HepG2 (cell line): Measurements from ENCODE around the gene SAA4. TPM values are rescaled to one million over a fixed set of nuclear protein-coding genes. Genes with fewer than 3 reads are reported as not detected.

ENCODE experiments used
- ATAC-seq: fragments of 200-7000 bp; cut with Tn5 transposase; 3 replicates; pipeline ENCODE4 v1.9.1; 2020; ENCODE audit warnings: mild to moderate bottlenecking, moderate library complexity
- BruUV-seq: library from RNA; stranded (reverse); fragments of 400-500 nt; replicated peaks from 2 replicates; lab custom pipeline; 2021; lab: Mats Ljungman, UMichigan
- CTCF ChIA-PET: fragments of 300-600 bp; formaldehyde crosslinking; extraction: SDS; loops from one replicate; lab custom pipeline; 2021; ENCODE audit warnings: low total read pairs, inconsistent platforms, low intra/inter-chr PET ratio; lab: Yijun Ruan, JAX
- POLR2A ChIA-PET: fragments of 350-600 bp; sonication (Branson Sonifier 250); formaldehyde crosslinking; loops from one replicate; lab custom pipeline; 2020; ENCODE audit warnings: antibody characterized with exemption, inconsistent platforms; lab: Yijun Ruan, JAX
- DNase-seq: peaks from one replicate; pipeline ENCODE4 v3.0.0-alpha.2; 2015; ENCODE audit warnings: low spot score
- FAIRE-seq: peaks from 3 replicates; lab custom pipeline; 2011; peaks lifted over from hg19 to GRCh38; lab: Jason Lieb, UNC
- H2AFZ ChIP-seq: one replicate; pipeline ENCODE4 v1.6.1; 2011; ENCODE audit warnings: low read length, inconsistent platforms
- H3K27ac ChIP-seq: fragments of 300-600 bp; 3 replicates; pipeline ENCODE4 v1.8.0; 2011; ENCODE audit warnings: mixed run types, mild to moderate bottlenecking, mixed read lengths, low read length, inconsistent platforms; ENCODE audit not compliant: insufficient read depth; ENCODE audit errors: extremely low read length
- H3K27me3 ChIP-seq, 2 experiments: fragments of 200-600 bp in 1 of 2; 2 replicates in 1 of 2; 3 replicates in 1 of 2; pipeline versions ENCODE4 v1.6.0 to v1.8.0; 2011; ENCODE audit warnings: low read length in 2 of 2, mild to moderate bottlenecking in 2 of 2, moderate library complexity in 2 of 2, inconsistent platforms in 1 of 2; ENCODE audit not compliant: insufficient read depth in 2 of 2, control insufficient read depth in 1 of 2
- H3K36me3 ChIP-seq, 2 experiments: fragments of 200-600 bp in 1 of 2; replicated peaks in 1 of 2; 2 replicates in 1 of 2; 3 replicates in 1 of 2; pipeline versions ENCODE4 v1.5.1 to v1.8.0; 2011; ENCODE audit warnings: low read length in 2 of 2, inconsistent platforms in 1 of 2; ENCODE audit not compliant: insufficient read depth in 2 of 2, control insufficient read depth in 1 of 2
- H3K4me1 ChIP-seq: 2 replicates; pipeline ENCODE4 v1.5.1; 2012; ENCODE audit warnings: low read length, inconsistent platforms; ENCODE audit not compliant: insufficient read depth
- H3K4me2 ChIP-seq: 2 replicates; pipeline ENCODE4 v1.6.0; 2011; ENCODE audit warnings: low read depth, low read length, inconsistent platforms
- H3K4me3 ChIP-seq, 3 experiments: fragments of 200-600 bp in 1 of 3; sonication (generic), shearing (Covaris generic) in 1 of 3; replicated peaks in 1 of 3; 2 replicates each; pipeline ENCODE4 v1.5.1; 2011 to 2016; ENCODE audit warnings: low read length in 3 of 3, inconsistent platforms in 2 of 3, low read depth in 2 of 3, mild to moderate bottlenecking in 2 of 3, control low read depth in 1 of 3, mixed read lengths in 1 of 3; ENCODE audit not compliant: insufficient read depth in 1 of 3
- H3K79me2 ChIP-seq: one replicate; pipeline ENCODE4 v1.6.1; 2011; ENCODE audit warnings: low read length, inconsistent platforms; ENCODE audit not compliant: insufficient read depth
- H3K9ac ChIP-seq: 2 replicates; pipeline ENCODE4 v1.6.0; 2011; ENCODE audit warnings: mild to moderate bottlenecking, low read depth, low read length, inconsistent platforms; ENCODE audit not compliant: insufficient read depth
- H3K9me3 ChIP-seq: 2 replicates; pipeline ENCODE4 v1.5.1; 2012; ENCODE audit warnings: mild to moderate bottlenecking, low read length
- H4K20me1 ChIP-seq: 2 replicates; pipeline ENCODE4 v1.6.0; 2011; ENCODE audit warnings: inconsistent platforms, mild to moderate bottlenecking, low read length, moderate library complexity; ENCODE audit not compliant: insufficient read depth
- HNRNPK ChIP-seq: fragments of 200-400 bp; formaldehyde crosslinking; IDR thresholded peaks from 2 replicates; pipeline ENCODE4 v1.6.1; 2018; ENCODE audit warnings: low read length, low read depth, moderate library complexity, mild to moderate bottlenecking; ENCODE audit not compliant: poor library complexity, severe bottlenecking
- IRF2 ChIP-seq: IDR thresholded peaks from 2 replicates; pipeline ENCODE4 v1.6.1; 2018; ENCODE audit warnings: missing genetic modification reagents, missing compliant biosample characterization
- NR1H2 ChIP-seq: sonication (generic); formaldehyde crosslinking; IDR thresholded peaks from 2 replicates; pipeline ENCODE4 v1.8.1; 2022; ENCODE audit warnings: low read depth, missing genetic modification reagents, borderline replicate concordance
- PCBP1 ChIP-seq: fragments of 200-400 bp; formaldehyde crosslinking; IDR thresholded peaks from 2 replicates; pipeline ENCODE4 v1.6.1; 2017; ENCODE audit warnings: mild to moderate bottlenecking, low read depth, low read length, borderline replicate concordance
- POLR2AphosphoS2 ChIP-seq: IDR thresholded peaks from 2 replicates; pipeline ENCODE4 v1.6.1; 2011; ENCODE audit warnings: low read depth, low read length, improper control_type of control experiment
- ZNF205 ChIP-seq: IDR thresholded peaks from 2 replicates; pipeline ENCODE4 v1.6.1; 2018; ENCODE audit warnings: missing biosample characterization, missing genetic modification reagents
- ZNF234 ChIP-seq: sonication (generic); formaldehyde crosslinking; conservative IDR thresholded peaks from 2 replicates; pipeline ENCODE4 v1.5.1; 2020; ENCODE audit warnings: mild to moderate bottlenecking, missing genetic modification reagents
- ZNF512 ChIP-seq: sonication (generic); formaldehyde crosslinking; IDR thresholded peaks from 2 replicates; pipeline ENCODE4 v1.4.0; 2020; ENCODE audit warnings: mild to moderate bottlenecking, missing genetic modification reagents
- WGBS: methylation state at CpG from one replicate; pipeline ENCODE4 v1.1.6; 2017; ENCODE audit warnings: low lambda C conversion rate; 5-methylcytosine and 5-hydroxymethylcytosine counted together
- in situ Hi-C: cut with HindIII; loops from 2 replicates; pipeline ENCODE4 v1.10.0; 2017; ENCODE audit warnings: low pct_unique_long_range_greater_than_20kb; ENCODE audit not compliant: extremely low pct_ligation_motif_present
- intact Hi-C: fragments of 100-400 bp; cut with micrococcal nuclease; formaldehyde crosslinking; loops from one replicate; pipeline ENCODE4 v1.10.0; 2022; ENCODE audit not compliant: unreplicated experiment
- polyA plus RNA-seq, 8 experiments: library from polyadenylated mRNA; depleted of rRNA in 3 of 8; stranded (reverse) in 7 of 8; unstranded in 1 of 8; fragments of >200 nt; fragmentation: Illumina TruSeq in 4 of 8; extraction: Trizol in 4 of 8; gene quantifications; 2 replicates each; pipeline versions ENCODE4 v1.2.1 to v1.2.3, GENCODE V29; 2011 to 2016; ENCODE audit warnings: low read depth in 4 of 8, missing spikeins in 1 of 8, mixed read lengths in 1 of 8; ENCODE audit not compliant: insufficient read depth in 1 of 8
- total RNA-seq, 5 experiments: library from RNA; depleted of rRNA; stranded (reverse); fragments of >200 nt; fragmentation: Illumina TruSeq; extraction: Trizol; gene quantifications; 2 replicates each; pipeline ENCODE4 v1.2.3, GENCODE V29; 2016; ENCODE audit warnings: low read depth in 1 of 5

Gene SAA4
- total and polyA plus RNA-seq, 2 of the 13 experiments (the other 11 are each of a cell fraction or from before 2014, with no cell fraction given) = 53.4 to 253 TPM

- H3K79me2 ChIP-seq = no peaks in the 10 kb centered on the region
- no TSS peak for BruUV-seq
- no peak overlapping the region for H2AFZ ChIP-seq
- peaks cover 53% of the 10 kb centered on the region for H3K4me1 ChIP-seq
- no peaks in the 10 kb centered on the region for H3K9me3 ChIP-seq
- ChIA-PET CTCF (no interaction called here), POLR2A (no interaction called here)
- FAIRE-seq (no peak), DNase-seq (no peak), ATAC-seq (no peak)
- H3K4me2 ChIP-seq = no peak overlapping the region
- 58% methylated on average over 1 of the region's 1 CpG for WGBS
- H3K36me3 ChIP-seq = no peaks in the 10 kb centered on the region
- H4K20me1 ChIP-seq = no peaks in the 10 kb centered on the region
- no peaks in the 10 kb centered on the region for H3K27me3 ChIP-seq
- TF ChIP-seq ZNF512 (CRISPR knock-in tag) (0 out of 2 replicates have a peak, but pooled peaks have one; percentile 42), IRF2 (no peak), HNRNPK (peak; percentile 91), PCBP1 (0 out of 2 replicates have a peak, but pooled peaks have one; percentile 60), NR1H2 (no peak)
- no peak overlapping the region for H3K9ac ChIP-seq
- no peak overlapping the region for H3K4me3 ChIP-seq
- in situ Hi-C loops (no loop called here), intact Hi-C loops (no loop called here)
- no peak overlapping the region for H3K27ac ChIP-seq
Observed at GRCh38 chr11:18264677-18265555, 28.3 kb upstream of the SAA4 start.

- Histone ChIP-seq H3K79me2 (no peaks in the 10 kb centered on the region), H3K4me1 (peaks cover 61% of the 10 kb centered on the region), H3K9me3 (no peaks in the 10 kb centered on the region), H4K20me1 (no peaks in the 10 kb centered on the region), H3K36me3 (no peaks in the 10 kb centered on the region), H3K4me2 (no peak overlapping the region), H2AFZ (no peak overlapping the region), H3K27me3 (no peaks in the 10 kb centered on the region), H3K27ac (no peak overlapping the region), H3K9ac (no peak overlapping the region), H3K4me3 (no peak overlapping the region)
- FAIRE-seq (no peak), DNase-seq (no peak), ATAC-seq (no peak)
- intact Hi-C loops = no loop called here
- no peak for TF ChIP-seq ZNF234 (CRISPR knock-in tag)
- no peak for TF ChIP-seq POLR2AphosphoS2
- TF ChIP-seq ZNF205 = no peak
- in situ Hi-C loops = no loop called here
- BruUV-seq = no TSS peak
- CTCF ChIA-PET = no interaction called here
- POLR2A ChIA-PET = no interaction called here
- 65% methylated on average over 4 of the region's 4 CpGs for WGBS
Observed at GRCh38 chr11:18264035-18264434, 27.4 kb upstream of the SAA4 start.
